HepG2 (cell line): ENCODE measurements around the gene ABCA4. TPM values are rescaled to one million over a fixed set of nuclear protein-coding genes. Genes with fewer than 3 reads are reported as not detected.

Source experiments
- ATAC-seq: fragments of 200-7000 bp; cut with Tn5 transposase; 3 replicates; pipeline ENCODE4 v1.9.1; 2020; ENCODE audit warnings: mild to moderate bottlenecking, moderate library complexity
- BruUV-seq: library from RNA; stranded (reverse); fragments of 400-500 nt; replicated peaks from 2 replicates; lab custom pipeline; 2021; lab: Mats Ljungman, UMichigan
- CTCF ChIA-PET: fragments of 300-600 bp; formaldehyde crosslinking; extraction: SDS; loops from one replicate; lab custom pipeline; 2021; ENCODE audit warnings: low total read pairs, inconsistent platforms, low intra/inter-chr PET ratio; lab: Yijun Ruan, JAX
- POLR2A ChIA-PET: fragments of 350-600 bp; sonication (Branson Sonifier 250); formaldehyde crosslinking; loops from one replicate; lab custom pipeline; 2020; ENCODE audit warnings: antibody characterized with exemption, inconsistent platforms; lab: Yijun Ruan, JAX
- DNase-seq: peaks from one replicate; pipeline ENCODE4 v3.0.0-alpha.2; 2015; ENCODE audit warnings: low spot score
- FAIRE-seq: peaks from 3 replicates; lab custom pipeline; 2011; peaks lifted over from hg19 to GRCh38; lab: Jason Lieb, UNC
- H2AFZ ChIP-seq: one replicate; pipeline ENCODE4 v1.6.1; 2011; ENCODE audit warnings: low read length, inconsistent platforms
- H3K27ac ChIP-seq: fragments of 300-600 bp; 3 replicates; pipeline ENCODE4 v1.8.0; 2011; ENCODE audit warnings: mixed run types, mild to moderate bottlenecking, mixed read lengths, low read length, inconsistent platforms; ENCODE audit not compliant: insufficient read depth; ENCODE audit errors: extremely low read length
- H3K27me3 ChIP-seq, 2 experiments: fragments of 200-600 bp in 1 of 2; 2 replicates in 1 of 2; 3 replicates in 1 of 2; pipeline versions ENCODE4 v1.6.0 to v1.8.0; 2011; ENCODE audit warnings: low read length in 2 of 2, mild to moderate bottlenecking in 2 of 2, moderate library complexity in 2 of 2, inconsistent platforms in 1 of 2; ENCODE audit not compliant: insufficient read depth in 2 of 2, control insufficient read depth in 1 of 2
- H3K36me3 ChIP-seq, 2 experiments: fragments of 200-600 bp in 1 of 2; replicated peaks in 1 of 2; 2 replicates in 1 of 2; 3 replicates in 1 of 2; pipeline versions ENCODE4 v1.5.1 to v1.8.0; 2011; ENCODE audit warnings: low read length in 2 of 2, inconsistent platforms in 1 of 2; ENCODE audit not compliant: insufficient read depth in 2 of 2, control insufficient read depth in 1 of 2
- H3K4me1 ChIP-seq: 2 replicates; pipeline ENCODE4 v1.5.1; 2012; ENCODE audit warnings: low read length, inconsistent platforms; ENCODE audit not compliant: insufficient read depth
- H3K4me2 ChIP-seq: 2 replicates; pipeline ENCODE4 v1.6.0; 2011; ENCODE audit warnings: low read depth, low read length, inconsistent platforms
- H3K4me3 ChIP-seq, 3 experiments: fragments of 200-600 bp in 1 of 3; sonication (generic), shearing (Covaris generic) in 1 of 3; replicated peaks in 1 of 3; 2 replicates each; pipeline ENCODE4 v1.5.1; 2011 to 2016; ENCODE audit warnings: low read length in 3 of 3, inconsistent platforms in 2 of 3, low read depth in 2 of 3, mild to moderate bottlenecking in 2 of 3, control low read depth in 1 of 3, mixed read lengths in 1 of 3; ENCODE audit not compliant: insufficient read depth in 1 of 3
- H3K79me2 ChIP-seq: one replicate; pipeline ENCODE4 v1.6.1; 2011; ENCODE audit warnings: low read length, inconsistent platforms; ENCODE audit not compliant: insufficient read depth
- H3K9ac ChIP-seq: 2 replicates; pipeline ENCODE4 v1.6.0; 2011; ENCODE audit warnings: mild to moderate bottlenecking, low read depth, low read length, inconsistent platforms; ENCODE audit not compliant: insufficient read depth
- H3K9me3 ChIP-seq: 2 replicates; pipeline ENCODE4 v1.5.1; 2012; ENCODE audit warnings: mild to moderate bottlenecking, low read length
- H4K20me1 ChIP-seq: 2 replicates; pipeline ENCODE4 v1.6.0; 2011; ENCODE audit warnings: inconsistent platforms, mild to moderate bottlenecking, low read length, moderate library complexity; ENCODE audit not compliant: insufficient read depth
- ARNT2 ChIP-seq: sonication (generic); formaldehyde crosslinking; IDR thresholded peaks from 2 replicates; pipeline ENCODE4 v1.8.0; 2022; ENCODE audit warnings: mild to moderate bottlenecking, low read depth, missing genetic modification reagents, moderate library complexity
- BORCS8-MEF2B ChIP-seq: sonication (generic); formaldehyde crosslinking; IDR thresholded peaks from 2 replicates; pipeline ENCODE4 v1.8.0; 2022; ENCODE audit warnings: mild to moderate bottlenecking, missing genetic modification reagents
- CEBPG ChIP-seq: IDR thresholded peaks from 2 replicates; pipeline ENCODE4 v1.6.1; 2016
- HDAC2 ChIP-seq: sonication (generic); formaldehyde crosslinking; IDR thresholded peaks from 2 replicates; pipeline ENCODE4 v1.4.0; 2020; ENCODE audit warnings: missing genetic modification reagents
- IRF1 ChIP-seq: sonication (generic); formaldehyde crosslinking; IDR thresholded peaks from 2 replicates; pipeline ENCODE4 v1.4.0; 2020; ENCODE audit warnings: low read depth, mild to moderate bottlenecking, missing genetic modification reagents
- RAD21 ChIP-seq: fragments of 450-650 bp; formaldehyde crosslinking; IDR thresholded peaks from 2 replicates; pipeline ENCODE4 v1.5.0; 2020; ENCODE audit warnings: mild to moderate bottlenecking
- SALL1 ChIP-seq: sonication (generic); formaldehyde crosslinking; IDR thresholded peaks from 2 replicates; pipeline ENCODE4 v1.8.0; 2022; ENCODE audit warnings: mild to moderate bottlenecking, missing genetic modification reagents
- YEATS4 ChIP-seq: sonication (generic); formaldehyde crosslinking; IDR thresholded peaks from 2 replicates; pipeline ENCODE4 v1.4.0; 2020; ENCODE audit warnings: missing genetic modification reagents, borderline replicate concordance
- ZFP36L2 ChIP-seq: sonication (generic); formaldehyde crosslinking; IDR thresholded peaks from 2 replicates; pipeline ENCODE4 v1.4.0; 2020; ENCODE audit warnings: missing genetic modification reagents
- ZKSCAN1 ChIP-seq: fragments of 150-350 bp; IDR thresholded peaks from 2 replicates; pipeline ENCODE4 v1.6.1; 2014; ENCODE audit warnings: low read length
- ZNF33A ChIP-seq: sonication (generic); formaldehyde crosslinking; IDR thresholded peaks from 2 replicates; pipeline ENCODE4 v1.5.1; 2020; ENCODE audit warnings: missing genetic modification reagents, mild to moderate bottlenecking, moderate library complexity, borderline replicate concordance
- ZNF33B ChIP-seq: sonication (generic); formaldehyde crosslinking; IDR thresholded peaks from 2 replicates; pipeline ENCODE4 v1.5.1; 2020; ENCODE audit warnings: mild to moderate bottlenecking, missing genetic modification reagents
- ZNF512 ChIP-seq: sonication (generic); formaldehyde crosslinking; IDR thresholded peaks from 2 replicates; pipeline ENCODE4 v1.4.0; 2020; ENCODE audit warnings: mild to moderate bottlenecking, missing genetic modification reagents
- ZNF737 ChIP-seq: sonication (generic); formaldehyde crosslinking; IDR thresholded peaks from 2 replicates; pipeline ENCODE4 v1.5.0; 2020; ENCODE audit warnings: missing genetic modification reagents, mild to moderate bottlenecking, borderline replicate concordance
- WGBS: methylation state at CpG from one replicate; pipeline ENCODE4 v1.1.6; 2017; ENCODE audit warnings: low lambda C conversion rate; 5-methylcytosine and 5-hydroxymethylcytosine counted together
- in situ Hi-C: cut with HindIII; loops from 2 replicates; pipeline ENCODE4 v1.10.0; 2017; ENCODE audit warnings: low pct_unique_long_range_greater_than_20kb; ENCODE audit not compliant: extremely low pct_ligation_motif_present
- intact Hi-C: fragments of 100-400 bp; cut with micrococcal nuclease; formaldehyde crosslinking; loops from one replicate; pipeline ENCODE4 v1.10.0; 2022; ENCODE audit not compliant: unreplicated experiment
- polyA plus RNA-seq, 8 experiments: library from polyadenylated mRNA; depleted of rRNA in 3 of 8; stranded (reverse) in 7 of 8; unstranded in 1 of 8; fragments of >200 nt; fragmentation: Illumina TruSeq in 4 of 8; extraction: Trizol in 4 of 8; gene quantifications; 2 replicates each; pipeline versions ENCODE4 v1.2.1 to v1.2.3, GENCODE V29; 2011 to 2016; ENCODE audit warnings: low read depth in 4 of 8, missing spikeins in 1 of 8, mixed read lengths in 1 of 8; ENCODE audit not compliant: insufficient read depth in 1 of 8
- total RNA-seq, 5 experiments: library from RNA; depleted of rRNA; stranded (reverse); fragments of >200 nt; fragmentation: Illumina TruSeq; extraction: Trizol; gene quantifications; 2 replicates each; pipeline ENCODE4 v1.2.3, GENCODE V29; 2016; ENCODE audit warnings: low read depth in 1 of 5
- TF ChIP-seq, protein P1 (sequence below): sonication (generic); formaldehyde crosslinking; IDR thresholded peaks from 2 replicates; pipeline ENCODE4 v1.8.0; 2022; ENCODE audit warnings: missing genetic modification reagents, mild to moderate bottlenecking, moderate library complexity, borderline replicate concordance

The ABCA4 gene
- total and polyA plus RNA-seq, 2 of the 13 experiments (the other 11 are each of a cell fraction or from before 2014, with no cell fraction given), result 0.24 to 0.67 TPM

DNA sequence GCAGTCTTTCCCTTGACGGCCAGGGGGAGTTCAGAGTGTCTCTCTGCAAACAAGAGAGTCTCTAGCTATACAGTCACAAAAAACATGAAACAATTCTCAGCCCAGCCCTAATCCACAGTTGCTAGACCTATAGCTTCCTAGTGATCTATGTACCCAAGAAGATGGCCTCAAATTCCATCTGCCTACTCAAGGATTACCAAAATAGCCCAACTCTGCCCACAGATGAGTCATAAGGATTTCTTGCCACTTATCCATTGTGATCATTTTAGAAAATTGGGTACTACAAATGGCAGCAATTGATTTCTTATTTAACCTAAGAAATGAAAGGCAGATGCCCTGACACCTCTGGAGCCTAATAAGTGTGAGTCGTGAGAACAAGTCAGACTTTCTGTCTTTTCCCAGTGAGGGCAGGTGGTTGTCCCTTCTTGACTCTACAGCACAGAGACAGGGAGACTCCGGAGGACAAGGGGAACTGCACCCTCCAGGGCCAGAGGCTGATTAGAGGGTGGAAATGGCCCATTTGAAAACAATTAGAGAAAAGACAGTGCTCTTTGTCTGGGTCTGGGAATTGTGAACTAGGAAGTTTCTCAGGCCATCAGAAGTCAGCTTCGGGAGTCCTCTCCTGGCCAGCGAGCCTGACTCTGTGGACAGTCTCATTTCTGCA lies 65.4 kb downstream of the ABCA4 start:
- H3K4me3 ChIP-seq, result no peak overlapping the region
- POLR2A ChIA-PET, result interaction anchor here (0.9 kb wide), 1 partner anchor 182 kb away, joined by 3 read pairs; the partner anchor contains the start of gene ARHGAP29
- DNase-seq, result no peak
- no peaks in the 10 kb centered on the region for H3K27me3 ChIP-seq
- TF ChIP-seq YEATS4, result no peak
- no peak for TF ChIP-seq CEBPG (CRISPR knock-in tag)
- no peak for TF ChIP-seq ZKSCAN1
- TF ChIP-seq, protein P1, sequence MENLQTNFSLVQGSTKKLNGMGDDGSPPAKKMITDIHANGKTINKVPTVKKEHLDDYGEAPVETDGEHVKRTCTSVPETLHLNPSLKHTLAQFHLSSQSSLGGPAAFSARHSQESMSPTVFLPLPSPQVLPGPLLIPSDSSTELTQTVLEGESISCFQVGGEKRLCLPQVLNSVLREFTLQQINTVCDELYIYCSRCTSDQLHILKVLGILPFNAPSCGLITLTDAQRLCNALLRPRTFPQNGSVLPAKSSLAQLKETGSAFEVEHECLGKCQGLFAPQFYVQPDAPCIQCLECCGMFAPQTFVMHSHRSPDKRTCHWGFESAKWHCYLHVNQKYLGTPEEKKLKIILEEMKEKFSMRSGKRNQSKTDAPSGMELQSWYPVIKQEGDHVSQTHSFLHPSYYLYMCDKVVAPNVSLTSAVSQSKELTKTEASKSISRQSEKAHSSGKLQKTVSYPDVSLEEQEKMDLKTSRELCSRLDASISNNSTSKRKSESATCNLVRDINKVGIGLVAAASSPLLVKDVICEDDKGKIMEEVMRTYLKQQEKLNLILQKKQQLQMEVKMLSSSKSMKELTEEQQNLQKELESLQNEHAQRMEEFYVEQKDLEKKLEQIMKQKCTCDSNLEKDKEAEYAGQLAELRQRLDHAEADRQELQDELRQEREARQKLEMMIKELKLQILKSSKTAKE (CRISPR knock-in tag), result no peak
- no peak for TF ChIP-seq ZNF33A (CRISPR knock-in tag)
- TF ChIP-seq ZNF512 (CRISPR knock-in tag), result no peak
- TF ChIP-seq IRF1 (CRISPR knock-in tag), result no peak
- no peak for TF ChIP-seq ARNT2 (CRISPR knock-in tag)
- no peak for TF ChIP-seq ZNF33B (CRISPR knock-in tag)
- no peak for TF ChIP-seq ZNF737 (CRISPR knock-in tag)
- no peak for TF ChIP-seq SALL1
- TF ChIP-seq RAD21 (CRISPR knock-in tag), result no peak
- TF ChIP-seq BORCS8-MEF2B, result no peak
- TF ChIP-seq ZFP36L2 (CRISPR knock-in tag), result no peak
- no peak for TF ChIP-seq HDAC2 (CRISPR knock-in tag)
- no peaks in the 10 kb centered on the region for H3K36me3 ChIP-seq
- FAIRE-seq, result no peak
- no peak overlapping the region for H3K9ac ChIP-seq
- ATAC-seq, result peak; percentile 38
- H4K20me1 ChIP-seq, result no peaks in the 10 kb centered on the region
- CTCF ChIA-PET, result no interaction called here
- BruUV-seq, result no TSS peak
- no peaks in the 10 kb centered on the region for H3K79me2 ChIP-seq
- in situ Hi-C loops, result no loop called here
- no peaks in the 10 kb centered on the region for H3K9me3 ChIP-seq
- peaks cover 49% of the 10 kb centered on the region for H3K4me1 ChIP-seq
- H3K4me2 ChIP-seq, result no peak overlapping the region
- no peak overlapping the region for H2AFZ ChIP-seq
- 52% methylated on average over 5 of the region's 5 CpGs for WGBS
- H3K27ac ChIP-seq, result no peak overlapping the region
- intact Hi-C loops, result no loop called here
